ENCODE measurements around the gene MYO1B.

Gene MYO1B

GRCh38 chr2:191204433-191204832, 40.8 kb upstream of the MYO1B start:
- TF ChIP-seq ZFX (IDR thresholded peaks at IDR 0.05; ENCODE audit: borderline replicate concordance) = no peak
- TF ChIP-seq CTCF (IDR thresholded peaks at IDR 0.05) = no peak
- no peak overlapping the region for H3K27ac ChIP-seq

GRCh38 chr2:191206613-191207471, 38.4 kb upstream of the MYO1B start:
- no peak for TF ChIP-seq ZFX (IDR thresholded peaks at IDR 0.05; ENCODE audit: borderline replicate concordance)
- TF ChIP-seq CTCF (IDR thresholded peaks at IDR 0.05) = no peak
- no peak overlapping the region for H3K27ac ChIP-seq

- no peak overlapping the region for H3K27ac ChIP-seq
- TF ChIP-seq ZFX (IDR thresholded peaks at IDR 0.05; ENCODE audit: borderline replicate concordance) = no peak
- no peak for TF ChIP-seq CTCF (IDR thresholded peaks at IDR 0.05)
Observed at GRCh38 chr2:191209340-191209739, 35.9 kb upstream of the MYO1B start.

DNA sequence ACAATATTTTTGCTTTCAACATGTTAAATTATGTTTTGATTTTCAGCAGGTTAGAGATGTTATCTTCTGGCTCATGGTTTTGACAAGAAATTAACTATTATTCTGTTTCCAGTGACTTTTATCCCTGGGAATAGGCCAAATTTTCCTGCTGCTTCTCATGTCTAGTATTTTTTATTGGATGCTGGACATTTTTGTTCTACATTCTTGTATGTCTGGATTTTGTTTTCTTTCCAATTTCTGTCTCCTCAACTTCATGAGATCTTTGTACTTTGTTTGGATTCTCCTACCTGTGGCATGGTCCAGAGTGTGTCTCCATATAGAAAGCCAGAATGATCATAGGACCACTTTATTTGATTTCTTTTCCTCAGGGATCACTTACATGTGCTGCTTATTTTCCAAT, 33.1 kb upstream of the MYO1B start:
- TF ChIP-seq ZFX (IDR thresholded peaks at IDR 0.05; ENCODE audit: borderline replicate concordance) (no peak), CTCF (IDR thresholded peaks at IDR 0.05) (no peak)
- H3K27ac ChIP-seq = no peak overlapping the region

GRCh38 chr2:191213333-191213732, 31.9 kb upstream of the MYO1B start:
- no peak overlapping the region for H3K27ac ChIP-seq
- TF ChIP-seq ZFX (IDR thresholded peaks at IDR 0.05; ENCODE audit: borderline replicate concordance) = no peak
- no peak for TF ChIP-seq CTCF (IDR thresholded peaks at IDR 0.05)

- H3K27ac ChIP-seq = no peak overlapping the region
- TF ChIP-seq CTCF (IDR thresholded peaks at IDR 0.05) (no peak), ZFX (IDR thresholded peaks at IDR 0.05; ENCODE audit: borderline replicate concordance) (no peak)
Observed at GRCh38 chr2:191215230-191215629, 30.0 kb upstream of the MYO1B start.

GRCh38 chr2:191215666-191216065, 29.5 kb upstream of the MYO1B start:
- no peak for TF ChIP-seq CTCF (IDR thresholded peaks at IDR 0.05)
- TF ChIP-seq ZFX (IDR thresholded peaks at IDR 0.05; ENCODE audit: borderline replicate concordance) = no peak
- no peak overlapping the region for H3K27ac ChIP-seq

All from 22Rv1 (cell line).